ENCODE results near the gene LAMA3. TPM values are rescaled to one million over a fixed set of nuclear protein-coding genes. Genes with fewer than 3 reads are reported as not detected.

LAMA3 gene
- total RNA-seq, 1 experiment from 2014 or later, result 5.6 TPM

DNA sequence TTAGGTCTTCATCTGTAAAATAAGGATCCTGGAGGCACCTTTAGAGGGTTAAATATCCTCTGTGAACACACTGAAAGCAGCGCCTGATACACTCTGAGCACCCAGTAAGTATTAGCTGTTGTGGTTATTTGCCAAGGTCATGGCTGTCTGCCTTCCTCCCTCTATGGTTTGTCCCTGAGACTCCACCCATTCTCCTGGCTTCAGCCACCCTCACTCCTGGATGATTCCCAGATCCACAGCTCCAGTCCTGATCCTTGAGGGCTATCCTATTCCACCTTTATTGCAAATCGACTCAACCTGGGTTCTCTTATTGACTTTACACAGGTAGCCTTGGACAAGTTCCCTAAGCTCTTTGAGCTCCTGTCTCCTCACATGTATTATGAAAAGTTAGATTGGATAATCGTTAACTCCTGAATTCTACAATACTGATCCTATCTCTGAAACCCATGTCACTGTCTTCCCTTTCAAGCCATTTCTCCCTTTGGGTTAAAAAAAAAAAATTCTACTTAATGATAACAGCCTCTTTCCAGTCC lies 162.3 kb downstream of the LAMA3 start:
- TF ChIP-seq EZH2phosphoT487 (IDR thresholded peaks at IDR 0.05; ENCODE audit: borderline replicate concordance) (no peak), ZFX (IDR thresholded peaks at IDR 0.05) (no peak), POLR2A (IDR thresholded peaks at IDR 0.05; ENCODE audit: borderline replicate concordance, extremely low read depth, insufficient read depth, insufficient read length) (no peak), JUND (IDR thresholded peaks at IDR 0.05) (no peak), YY1 (IDR thresholded peaks at IDR 0.05; ENCODE audit: extremely low read depth, insufficient replicate concordance, low read depth, low read length) (no peak), SIN3A (IDR thresholded peaks at IDR 0.05; ENCODE audit: low read depth) (no peak)
- TF ChIP-seq, protein P1, sequence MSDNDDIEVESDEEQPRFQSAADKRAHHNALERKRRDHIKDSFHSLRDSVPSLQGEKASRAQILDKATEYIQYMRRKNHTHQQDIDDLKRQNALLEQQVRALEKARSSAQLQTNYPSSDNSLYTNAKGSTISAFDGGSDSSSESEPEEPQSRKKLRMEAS (IDR thresholded peaks at IDR 0.05), result no peak

GRCh38 chr18:23852236-23853045 lies 163.2 kb downstream of the LAMA3 start:
- H3K4me2 ChIP-seq (ENCODE audit: low read length), result no peak overlapping the region
- no peaks in the 10 kb centered on the region for H3K27me3 ChIP-seq (ENCODE audit: insufficient read depth, low read length)
- DNase-seq (ENCODE audit: low read depth, low spot score) (no peak), ATAC-seq (no peak)
- ChIA-PET POLR2A (no interaction called here), RAD21 (ENCODE audit: low non-redundant PET in 1 of 2, low total read pairs in 2 of 2, uncharacterized antibody in 2 of 2, unreplicated experiment in 2 of 2) (no interaction called here), CTCF (no interaction called here)
- no peaks in the 10 kb centered on the region for H4K20me1 ChIP-seq (ENCODE audit: insufficient read depth)
- no peaks in the 10 kb centered on the region for H3K36me3 ChIP-seq (ENCODE audit: control insufficient read depth in 1 of 2, insufficient read depth in 2 of 2, low read length in 2 of 2)
- H3K9me3 ChIP-seq (ENCODE audit: control insufficient read depth in 1 of 2, insufficient read depth in 1 of 2, low read depth in 1 of 2, low read length in 2 of 2), result no peaks in the 10 kb centered on the region
- H3K4me3 ChIP-seq (replicated peaks in 1 of 2; ENCODE audit: low read depth in 1 of 2, low read length in 2 of 2), result no peak overlapping the region
- H3K4me1 ChIP-seq (ENCODE audit: control insufficient read depth in 1 of 2, insufficient read depth in 2 of 2, low read length in 2 of 2), result peaks cover 11 to 23% of the 10 kb centered on the region in 2 experiments
- no peaks in the 10 kb centered on the region for H3K9me2 ChIP-seq (ENCODE audit: insufficient read depth)
- intact Hi-C loops (cut with micrococcal nuclease), result no loop called here
- no peak overlapping the region for H3K27ac ChIP-seq (ENCODE audit: low read depth, low read length)
- no peaks in the 10 kb centered on the region for H3K79me2 ChIP-seq (ENCODE audit: insufficient read depth, low read length)
- H3K9ac ChIP-seq (ENCODE audit: low read length), result no peak overlapping the region
- H2AFZ ChIP-seq (ENCODE audit: low read depth, low read length, poor library complexity, severe bottlenecking), result no peak overlapping the region
- TF ChIP-seq YY1 (IDR thresholded peaks at IDR 0.05; ENCODE audit: extremely low read depth, insufficient replicate concordance, low read depth, low read length) (no peak), SP1 (IDR thresholded peaks at IDR 0.05; ENCODE audit: low read depth) (no peak), SRF (IDR thresholded peaks at IDR 0.05; ENCODE audit: low read depth) (no peak), ZNF274 (IDR thresholded peaks at IDR 0.05; ENCODE audit: low read depth, low read length) (no peak), POLR2AphosphoS5 (IDR thresholded peaks at IDR 0.05; ENCODE audit: low read depth, low read length) (no peak), SIN3A (IDR thresholded peaks at IDR 0.05; ENCODE audit: low read depth) (no peak), EZH2phosphoT487 (IDR thresholded peaks at IDR 0.05; ENCODE audit: borderline replicate concordance) (no peak)
- TF ChIP-seq, protein P1 (IDR thresholded peaks at IDR 0.05), result no peak
- BruUV-seq (replicated peaks), result no TSS peak

More for the DNA sequence above, 162.3 kb downstream of the LAMA3 start:
- no peak overlapping the region for H3K4me2 ChIP-seq (ENCODE audit: low read length)
- H2AFZ ChIP-seq (ENCODE audit: low read depth, low read length, poor library complexity, severe bottlenecking), result no peak overlapping the region
- no peaks in the 10 kb centered on the region for H3K36me3 ChIP-seq (ENCODE audit: control insufficient read depth in 1 of 2, insufficient read depth in 2 of 2, low read length in 2 of 2)
- ChIA-PET CTCF (no interaction called here), POLR2A (no interaction called here), RAD21 (ENCODE audit: low non-redundant PET in 1 of 2, low total read pairs in 2 of 2, uncharacterized antibody in 2 of 2, unreplicated experiment in 2 of 2) (no interaction called here)
- ATAC-seq (no peak), DNase-seq (ENCODE audit: low read depth, low spot score) (no peak)
- H3K9me2 ChIP-seq (ENCODE audit: insufficient read depth), result no peaks in the 10 kb centered on the region
- no peak overlapping the region for H3K27ac ChIP-seq (ENCODE audit: low read depth, low read length)
- H3K9ac ChIP-seq (ENCODE audit: low read length), result no peak overlapping the region
- H4K20me1 ChIP-seq (ENCODE audit: insufficient read depth), result no peaks in the 10 kb centered on the region
- H3K79me2 ChIP-seq (ENCODE audit: insufficient read depth, low read length), result no peaks in the 10 kb centered on the region
- intact Hi-C loops (cut with micrococcal nuclease), result no loop called here
- no peaks in the 10 kb centered on the region for H3K27me3 ChIP-seq (ENCODE audit: insufficient read depth, low read length)
- H3K4me3 ChIP-seq (replicated peaks in 1 of 2; ENCODE audit: low read depth in 1 of 2, low read length in 2 of 2), result no peak overlapping the region
- peaks cover 6 to 15% of the 10 kb centered on the region in 2 experiments for H3K4me1 ChIP-seq (ENCODE audit: control insufficient read depth in 1 of 2, insufficient read depth in 2 of 2, low read length in 2 of 2)
- no TSS peak for BruUV-seq (replicated peaks)
- no peaks in the 10 kb centered on the region for H3K9me3 ChIP-seq (ENCODE audit: control insufficient read depth in 1 of 2, insufficient read depth in 1 of 2, low read depth in 1 of 2, low read length in 2 of 2)

Measured in HCT116 (cell line).